SK-N-SH (cell line): ENCODE results near the gene MYO1D. TPM values are rescaled to one million over a fixed set of nuclear protein-coding genes. Genes with fewer than 3 reads are reported as not detected.

Experiments used
- CTCF ChIA-PET: fragments of 300-600, 350-600 bp; formaldehyde crosslinking; extraction: SDS; loops from one replicate; lab custom pipeline; 2021; lab: Yijun Ruan, JAX
- POLR2A ChIA-PET: fragments of 350-600 bp; sonication (Branson Sonifier 250); formaldehyde crosslinking; extraction: SDS; loops from one replicate; lab custom pipeline; 2020; ENCODE audit warnings: antibody characterized with exemption, inconsistent platforms; lab: Yijun Ruan, JAX
- DNase-seq: peaks from one replicate; pipeline ENCODE4 v3.0.0; 2012
- H2AFZ ChIP-seq: fragments of 200-600 bp; sonication (generic); 2 replicates; pipeline ENCODE4 v1.8.1; 2016; ENCODE audit warnings: antibody characterized with exemption, mild to moderate bottlenecking, low read depth
- H3F3A ChIP-seq: fragments of 200-600 bp; sonication (generic); replicated peaks from 2 replicates; pipeline ENCODE3; 2016; ENCODE audit warnings: antibody characterized with exemption, mild to moderate bottlenecking; ENCODE audit not compliant: insufficient read depth
- H3K27ac ChIP-seq, 2 experiments: fragments of 200-500 bp in 1 of 2; fragments of 200-600 bp in 1 of 2; sonication (Bioruptor generic) in 1 of 2; sonication (generic), shearing (Covaris generic) in 1 of 2; 2 replicates each; pipeline versions ENCODE4 v1.5.1 to v1.6.1; 2014 to 2016; ENCODE audit warnings: low read depth in 2 of 2, inconsistent platforms in 1 of 2, low read length in 1 of 2, mild to moderate bottlenecking in 1 of 2, mixed read lengths in 1 of 2
- H3K27me3 ChIP-seq: fragments of 200-600 bp; sonication (generic), shearing (Covaris generic); 2 replicates; pipeline ENCODE4 v1.6.1; 2016; ENCODE audit warnings: mixed run types; ENCODE audit not compliant: insufficient read depth
- H3K36me3 ChIP-seq, 2 experiments: fragments of 200-500 bp in 1 of 2; fragments of 200-600 bp in 1 of 2; sonication (Bioruptor generic) in 1 of 2; sonication (generic) in 1 of 2; replicated peaks in 1 of 2; 2 replicates each; pipeline versions ENCODE3 to v1.5.1; 2014 to 2016; ENCODE audit warnings: low read length in 1 of 2, mild to moderate bottlenecking in 1 of 2; ENCODE audit not compliant: insufficient read depth in 2 of 2, control insufficient read depth in 1 of 2
- H3K4me1 ChIP-seq, 2 experiments: fragments of 200-500 bp in 1 of 2; fragments of 200-600 bp in 1 of 2; sonication (Bioruptor generic) in 1 of 2; sonication (generic), shearing (Covaris generic) in 1 of 2; 2 replicates each; pipeline versions ENCODE4 v1.5.1 to v1.6.1; 2014 to 2016; ENCODE audit warnings: low read depth in 1 of 2, low read length in 1 of 2, mixed run types in 1 of 2; ENCODE audit not compliant: insufficient read depth in 2 of 2, control insufficient read depth in 1 of 2
- H3K4me2 ChIP-seq: fragments of 200-600 bp; sonication (generic), shearing (Covaris generic); 2 replicates; pipeline ENCODE4 v1.6.1; 2017; ENCODE audit warnings: mixed run types
- H3K4me3 ChIP-seq, 2 experiments: fragments of 200-500 bp in 1 of 2; fragments of 200-600 bp in 1 of 2; sonication (Bioruptor generic) in 1 of 2; sonication (generic), shearing (Covaris generic) in 1 of 2; 2 replicates each; pipeline versions ENCODE4 v1.5.1 to v1.8.1; 2014 to 2016; ENCODE audit warnings: low read depth in 2 of 2, inconsistent platforms in 1 of 2, low read length in 1 of 2, mild to moderate bottlenecking in 1 of 2, mixed read lengths in 1 of 2, moderate library complexity in 1 of 2
- H3K79me2 ChIP-seq: fragments of 200-600 bp; sonication (generic); 2 replicates; pipeline ENCODE4 v1.8.1; 2017; ENCODE audit warnings: mild to moderate bottlenecking; ENCODE audit not compliant: insufficient read depth
- H3K9ac ChIP-seq: fragments of 200-600 bp; sonication (generic); 2 replicates; pipeline ENCODE4 v1.6.1; 2017; ENCODE audit warnings: mixed run types
- H3K9me2 ChIP-seq: fragments of 200-600 bp; sonication (generic); 2 replicates; pipeline ENCODE4 v1.6.1; 2017; ENCODE audit warnings: mixed run types
- H3K9me3 ChIP-seq: fragments of 200-600 bp; sonication (generic); 2 replicates; pipeline ENCODE4 v1.6.1; 2017; ENCODE audit warnings: mixed run types, mild to moderate bottlenecking, moderate library complexity
- H4K20me1 ChIP-seq: fragments of 200-600 bp; sonication (generic); 2 replicates; pipeline ENCODE4 v1.6.1; 2017; ENCODE audit warnings: mild to moderate bottlenecking, mixed run types; ENCODE audit not compliant: insufficient read depth
- CHD2 ChIP-seq: fragments of 150-350 bp; IDR thresholded peaks from 2 replicates; pipeline ENCODE4 v1.6.1; 2018; ENCODE audit warnings: low read length; ENCODE audit not compliant: partially characterized antibody
- CTCF ChIP-seq: fragments of 200-600 bp; sonication (generic); IDR thresholded peaks from 2 replicates; pipeline ENCODE4 v1.6.1; 2017; ENCODE audit warnings: antibody characterized with exemption, mild to moderate bottlenecking, moderate library complexity
- ELF1 ChIP-seq: IDR thresholded peaks from 2 replicates; pipeline ENCODE4 v1.4.0; 2012
- EP300 ChIP-seq, 2 experiments: IDR thresholded peaks; 2 replicates each; pipeline versions ENCODE4 v1.4.0 to v1.6.1; 2012; ENCODE audit warnings: borderline replicate concordance in 1 of 2, low read depth in 1 of 2, low read length in 1 of 2
- FOXJ3 ChIP-seq: sonication (generic); formaldehyde crosslinking; IDR thresholded peaks from 2 replicates; pipeline ENCODE4 v1.5.1; 2020; ENCODE audit warnings: mild to moderate bottlenecking, missing genetic modification reagents
- GATA2 ChIP-seq: sonication (generic); formaldehyde crosslinking; IDR thresholded peaks from 2 replicates; pipeline ENCODE4 v1.5.0; 2020; ENCODE audit warnings: mild to moderate bottlenecking, missing genetic modification reagents
- JUND ChIP-seq: IDR thresholded peaks from 2 replicates; pipeline ENCODE4 v1.4.0; 2012
- MXI1 ChIP-seq: IDR thresholded peaks from 2 replicates; pipeline ENCODE4 v1.6.1; 2012; ENCODE audit warnings: mild to moderate bottlenecking, low read depth, low read length, improper control_type of control experiment
- POLR2AphosphoS5 ChIP-seq: IDR thresholded peaks from 2 replicates; pipeline ENCODE4 v1.6.1; 2012; ENCODE audit warnings: low read depth, low read length
- RAD21 ChIP-seq: IDR thresholded peaks from 2 replicates; pipeline ENCODE4 v1.6.1; 2012; ENCODE audit warnings: mild to moderate bottlenecking, low read length
- SIN3A ChIP-seq: IDR thresholded peaks from 2 replicates; pipeline ENCODE4 v1.6.1; 2012; ENCODE audit warnings: low read depth, mild to moderate bottlenecking, low read length, moderate library complexity, borderline replicate concordance
- SMC3 ChIP-seq: IDR thresholded peaks from 2 replicates; pipeline ENCODE4 v1.6.1; 2012; ENCODE audit warnings: low read depth, low read length, improper control_type of control experiment
- TEAD4 ChIP-seq: IDR thresholded peaks from 2 replicates; pipeline ENCODE4 v1.4.0; 2012; ENCODE audit warnings: mild to moderate bottlenecking, borderline replicate concordance; ENCODE audit not compliant: insufficient read depth
- USF1 ChIP-seq: IDR thresholded peaks from 2 replicates; pipeline ENCODE4 v1.4.0; 2012; ENCODE audit warnings: low read depth, borderline replicate concordance
- USF2 ChIP-seq: fragments of 150-350 bp; IDR thresholded peaks from 2 replicates; pipeline ENCODE4 v1.6.1; 2017; ENCODE audit warnings: antibody characterized with exemption, low read length, low read depth, borderline replicate concordance
- YY1 ChIP-seq: IDR thresholded peaks from 2 replicates; pipeline ENCODE4 v1.4.0; 2012; ENCODE audit warnings: low read depth, mild to moderate bottlenecking
- ZBTB33 ChIP-seq: IDR thresholded peaks from 2 replicates; pipeline ENCODE4 v1.4.0; 2012; ENCODE audit warnings: low read depth, borderline replicate concordance
- WGBS: methylation state at CpG from one replicate; pipeline ENCODE4 v1.1.6; 2017; ENCODE audit warnings: low lambda C conversion rate; 5-methylcytosine and 5-hydroxymethylcytosine counted together
- polyA plus RNA-seq, 3 experiments: library from polyadenylated mRNA; depleted of rRNA; stranded (reverse); fragments of >200 nt; gene quantifications; 2 replicates each; pipeline ENCODE4 v1.2.3, GENCODE V29; 2012

MYO1D gene
- polyA plus RNA-seq, 1 of the 3 experiments (the other 2 are of a cell fraction): 20.4 TPM

GRCh38 chr17:32568705-32569104 is 308.2 kb downstream of the MYO1D start (continued):
- TF ChIP-seq YY1 (no peak), ZBTB33 (no peak), CHD2 (no peak)

- peaks cover 0 to 2% of the 10 kb centered on the region in 2 experiments for H3K36me3 ChIP-seq
- no peaks in the 10 kb centered on the region for H3K27me3 ChIP-seq
- H3K4me1 ChIP-seq: peaks cover 0 to 2% of the 10 kb centered on the region in 2 experiments; a peak in 1 of 4 replicates
- 98% methylated on average over 4 of the region's 4 CpGs for WGBS
- H3K79me2 ChIP-seq: no peaks in the 10 kb centered on the region
- TF ChIP-seq EP300 (IDR thresholded peaks at IDR 0.05; ENCODE audit: borderline replicate concordance in 1 of 2, low read depth in 1 of 2, low read length in 1 of 2) (no peak), SIN3A (no peak), TEAD4 (no peak), CTCF (no peak), CHD2 (no peak), FOXJ3 (CRISPR knock-in tag) (no peak), YY1 (no peak), RAD21 (no peak), POLR2AphosphoS5 (no peak)
- no peak overlapping the region for H3K4me3 ChIP-seq
- CTCF ChIA-PET: no interaction called here
- H3K9me3 ChIP-seq: no peaks in the 10 kb centered on the region
- no peaks in the 10 kb centered on the region for H4K20me1 ChIP-seq
- POLR2A ChIA-PET: no interaction called here
- peaks cover 4% of the 10 kb centered on the region for H3F3A ChIP-seq
- H2AFZ ChIP-seq: no peak overlapping the region
- H3K9ac ChIP-seq: no peak overlapping the region
- H3K9me2 ChIP-seq: no peaks in the 10 kb centered on the region
- H3K4me2 ChIP-seq: no peak overlapping the region
- no peak for DNase-seq
- H3K27ac ChIP-seq: no peak overlapping the region
Measured at GRCh38 chr17:32567511-32567910, 309.4 kb downstream of the MYO1D start.

- Histone ChIP-seq H3K27ac (no peak overlapping the region), H4K20me1 (no peaks in the 10 kb centered on the region), H3F3A (peaks cover 4% of the 10 kb centered on the region), H3K9me2 (no peaks in the 10 kb centered on the region), H3K4me3 (no peak overlapping the region), H3K9ac (no peak overlapping the region), H3K4me2 (no peak overlapping the region), H3K9me3 (no peaks in the 10 kb centered on the region), H3K79me2 (no peaks in the 10 kb centered on the region), H3K36me3 (peaks cover 0 to 2% of the 10 kb centered on the region in 2 experiments), H2AFZ (no peak overlapping the region), H3K27me3 (no peaks in the 10 kb centered on the region), H3K4me1 (peaks cover 0 to 2% of the 10 kb centered on the region in 2 experiments; a peak in 1 of 4 replicates)
- DNase-seq: no peak
- CTCF ChIA-PET: no interaction called here
- POLR2A ChIA-PET: no interaction called here
- WGBS: 78% methylated on average over 4 of the region's 4 CpGs
- TF ChIP-seq MXI1 (no peak), ELF1 (no peak), USF2 (no peak), JUND (no peak), POLR2AphosphoS5 (no peak), SMC3 (no peak), USF1 (no peak), GATA2 (CRISPR knock-in tag) (no peak)
Measured at GRCh38 chr17:32567086-32567485, 309.8 kb downstream of the MYO1D start.
